ENCODE measurements around the gene P2RX5.
"Not testable (repeated sequence)": the region's sequence is repeated elsewhere in the genome, so short reads cannot be mapped to it uniquely, and the experiment has no call there.

P2RX5 gene

GRCh38 chr17:3712811-3713463 lies 17.0 kb upstream of the P2RX5 start:
- DNase-seq (ENCODE audit: low read depth in 3 of 3), result no peak

- peak in 2 of 3 experiments; percentile 37 to 61 for DNase-seq (ENCODE audit: low read depth in 3 of 3)
Observed at GRCh38 chr17:3710951-3711383, 15.0 kb upstream of the P2RX5 start.

- DNase-seq (ENCODE audit: low read depth in 3 of 3), result no peak
Observed at GRCh38 chr17:3708366-3708765, 12.4 kb upstream of the P2RX5 start.

DNA sequence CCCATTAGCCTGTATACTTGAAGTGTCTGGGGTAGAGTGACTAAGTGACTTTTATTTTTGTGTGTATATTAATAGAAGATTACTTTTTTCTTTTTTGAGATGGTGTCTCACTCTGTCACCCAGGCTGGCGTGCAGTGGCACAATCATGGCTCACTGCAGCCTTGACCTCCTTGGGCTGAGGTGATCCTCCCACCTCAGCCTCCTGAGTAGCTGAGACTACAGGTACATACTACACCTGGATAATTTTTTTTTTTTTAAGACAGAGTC lies 9.7 kb upstream of the P2RX5 start:
- not testable (repeated sequence) for DNase-seq (ENCODE audit: low read depth in 3 of 3)

DNA sequence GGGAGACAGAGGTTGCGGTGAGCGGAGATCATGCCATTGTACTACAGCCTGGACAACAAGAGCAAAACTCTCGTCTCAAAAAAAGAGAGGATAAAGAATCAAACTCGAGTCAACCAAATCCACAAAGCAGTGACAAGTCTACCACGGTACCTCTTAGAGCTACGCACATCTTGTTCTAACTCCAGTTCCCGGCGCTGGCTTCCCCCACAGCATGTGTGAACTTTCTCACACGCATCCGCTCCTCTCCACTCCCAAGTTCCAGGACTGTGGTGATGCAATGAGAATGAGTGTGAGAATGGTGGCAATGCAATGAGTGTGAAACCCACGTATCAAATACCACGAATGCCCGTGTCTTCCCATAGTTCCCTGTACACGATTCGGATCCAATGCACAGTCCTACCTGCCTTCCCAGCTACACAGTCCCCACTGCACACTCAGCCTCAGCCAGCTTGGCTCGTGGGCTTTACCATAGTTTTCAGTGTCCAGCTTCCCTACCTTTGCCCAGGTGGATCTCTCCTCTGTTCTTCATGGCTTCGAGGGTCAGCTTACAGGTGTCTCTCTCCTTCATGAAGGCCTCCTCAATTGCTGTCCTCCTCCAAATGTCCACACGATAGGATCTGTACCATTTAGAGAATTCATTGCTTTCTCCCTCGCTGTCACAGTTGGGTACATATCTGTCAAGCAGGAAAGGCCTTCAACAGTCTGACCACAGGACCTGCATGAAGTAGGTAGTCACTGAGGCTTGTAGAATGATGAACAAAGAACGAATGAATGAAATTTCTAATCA lies 9.2 kb upstream of the P2RX5 start:
- no peak for DNase-seq (ENCODE audit: low read depth in 3 of 3)

GRCh38 chr17:3702041-3702539 lies 6.1 kb upstream of the P2RX5 start:
- DNase-seq (ENCODE audit: low read depth in 3 of 3), result not testable (repeated sequence)

GRCh38 chr17:3699951-3700350 lies 4.0 kb upstream of the P2RX5 start:
- DNase-seq (ENCODE audit: low read depth in 3 of 3), result no peak

GRCh38 chr17:3698139-3698538 lies 2.2 kb upstream of the P2RX5 start:
- no peak for DNase-seq (ENCODE audit: low read depth in 3 of 3)

DNA sequence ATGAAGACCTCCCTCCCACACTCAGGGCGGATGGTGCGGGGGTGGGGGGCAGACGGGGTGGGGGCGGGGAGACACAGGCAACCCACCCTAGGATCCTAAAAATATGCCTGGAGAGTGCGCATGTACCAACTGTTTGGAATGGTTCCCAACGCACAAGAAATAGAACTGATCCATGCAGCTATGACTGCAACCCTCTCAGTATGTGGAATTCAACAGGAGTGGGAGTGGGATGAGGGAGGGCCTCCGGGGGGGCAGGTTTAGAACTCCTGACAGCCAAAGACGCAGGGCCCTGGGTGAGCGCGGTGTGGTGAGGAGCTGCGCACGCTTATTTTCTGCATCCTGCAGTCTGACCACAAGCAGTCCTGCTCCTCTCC lies 1.1 kb upstream of the P2RX5 start:
- DNase-seq (ENCODE audit: low read depth in 3 of 3), result no peak

- DNase-seq (ENCODE audit: low read depth in 3 of 3), result no peak
Observed at GRCh38 chr17:3695129-3695722, 729 bp downstream of the P2RX5 start.

DNA sequence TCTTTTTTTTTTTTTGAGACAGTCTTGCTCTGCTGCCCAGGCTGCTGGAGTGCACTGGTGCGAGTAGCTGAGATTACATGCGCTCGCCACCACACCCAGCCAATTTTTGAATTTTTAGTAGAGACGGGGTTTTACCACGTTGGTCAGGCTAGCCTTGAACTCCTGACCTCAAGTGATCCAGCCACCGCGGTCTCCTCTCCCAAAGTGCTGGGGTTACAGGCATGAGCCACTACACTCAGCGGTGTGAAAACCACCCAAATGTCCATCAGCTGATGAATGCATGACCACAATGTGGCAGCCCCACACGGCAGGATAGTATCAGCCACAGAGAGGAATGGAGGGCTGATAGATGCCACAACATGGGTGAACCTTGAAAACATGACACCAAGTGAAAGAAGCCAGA lies 2.1 kb downstream of the P2RX5 start:
- DNase-seq (ENCODE audit: low read depth in 3 of 3), result no peak

DNA sequence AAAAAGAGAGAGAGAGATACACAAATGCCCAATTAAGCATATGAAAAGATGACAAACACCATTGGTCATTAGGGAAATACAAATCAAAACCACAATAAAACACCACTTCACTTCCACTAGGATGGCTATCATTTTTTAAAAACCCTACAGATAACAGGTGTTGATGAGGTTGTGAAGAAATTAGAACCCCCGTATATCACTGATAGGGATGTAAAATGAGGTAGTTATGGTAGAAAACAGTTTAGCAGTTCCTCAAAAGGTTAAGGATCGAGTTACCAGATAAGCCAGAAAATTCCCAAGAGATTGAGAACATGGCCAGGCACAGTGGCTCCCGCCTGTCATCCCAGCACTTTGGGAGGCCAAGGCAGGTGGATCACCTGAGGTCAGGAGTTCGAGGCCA lies 2.8 kb downstream of the P2RX5 start:
- no peak for DNase-seq (ENCODE audit: low read depth in 3 of 3)

- no peak for DNase-seq (ENCODE audit: low read depth in 3 of 3)
Observed at GRCh38 chr17:3692346-3692745, 3.6 kb downstream of the P2RX5 start.

DNA sequence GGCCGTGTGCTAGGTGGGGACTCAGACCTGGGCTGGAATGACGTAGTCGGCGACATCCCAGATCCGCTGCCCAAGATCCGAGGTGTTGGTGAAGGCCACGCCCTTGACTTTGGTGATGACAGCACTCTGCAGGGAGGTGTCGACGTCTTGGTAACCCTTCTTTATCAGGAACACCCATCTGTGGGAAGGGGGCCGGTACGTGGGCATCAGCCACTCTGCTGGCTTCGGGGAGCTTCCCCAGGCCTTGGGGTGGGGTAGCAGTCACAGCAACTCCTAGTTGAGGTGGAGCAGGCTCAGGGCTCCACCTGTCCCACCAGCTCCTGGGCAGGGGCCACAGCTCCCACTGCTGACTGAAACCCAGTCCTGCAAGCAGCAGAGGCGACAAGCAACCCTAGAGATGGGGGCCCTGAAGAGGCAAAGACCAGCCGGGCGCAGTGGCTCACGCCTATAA lies 4.3 kb downstream of the P2RX5 start:
- no peak for DNase-seq (ENCODE audit: low read depth in 3 of 3)

DNA sequence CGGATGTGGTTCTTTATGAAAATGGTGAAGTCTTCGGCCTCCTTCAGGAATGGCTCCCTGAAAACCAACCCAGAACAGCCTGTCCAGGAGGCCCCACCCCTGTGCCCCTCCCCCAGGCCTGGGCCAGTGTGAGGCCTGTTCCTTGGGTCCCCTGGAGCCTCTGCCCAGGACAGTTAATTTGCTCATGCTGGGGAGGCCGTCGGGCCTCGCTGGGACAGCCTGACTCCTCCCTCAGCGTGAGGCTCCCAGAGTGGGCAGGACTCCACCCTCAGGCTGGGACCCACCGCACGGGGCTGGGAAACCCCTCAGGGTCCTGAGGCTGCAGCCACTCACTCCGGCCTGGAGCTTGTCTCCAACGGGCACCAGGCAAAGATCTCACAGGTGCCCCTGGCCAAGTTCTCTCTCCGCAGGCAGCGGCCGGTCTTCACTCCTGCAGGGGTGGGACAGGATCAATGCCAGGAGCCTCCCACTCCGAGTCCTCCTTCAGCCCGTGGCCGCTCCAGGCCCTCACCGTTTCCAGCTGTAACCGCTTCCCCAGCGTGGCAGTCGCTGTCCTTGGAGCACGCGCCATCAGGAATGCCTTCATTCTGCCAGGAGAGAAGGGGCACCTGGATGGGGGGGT lies 5.8 kb downstream of the P2RX5 start:
- no peak for DNase-seq (ENCODE audit: low read depth in 3 of 3)

DNA sequence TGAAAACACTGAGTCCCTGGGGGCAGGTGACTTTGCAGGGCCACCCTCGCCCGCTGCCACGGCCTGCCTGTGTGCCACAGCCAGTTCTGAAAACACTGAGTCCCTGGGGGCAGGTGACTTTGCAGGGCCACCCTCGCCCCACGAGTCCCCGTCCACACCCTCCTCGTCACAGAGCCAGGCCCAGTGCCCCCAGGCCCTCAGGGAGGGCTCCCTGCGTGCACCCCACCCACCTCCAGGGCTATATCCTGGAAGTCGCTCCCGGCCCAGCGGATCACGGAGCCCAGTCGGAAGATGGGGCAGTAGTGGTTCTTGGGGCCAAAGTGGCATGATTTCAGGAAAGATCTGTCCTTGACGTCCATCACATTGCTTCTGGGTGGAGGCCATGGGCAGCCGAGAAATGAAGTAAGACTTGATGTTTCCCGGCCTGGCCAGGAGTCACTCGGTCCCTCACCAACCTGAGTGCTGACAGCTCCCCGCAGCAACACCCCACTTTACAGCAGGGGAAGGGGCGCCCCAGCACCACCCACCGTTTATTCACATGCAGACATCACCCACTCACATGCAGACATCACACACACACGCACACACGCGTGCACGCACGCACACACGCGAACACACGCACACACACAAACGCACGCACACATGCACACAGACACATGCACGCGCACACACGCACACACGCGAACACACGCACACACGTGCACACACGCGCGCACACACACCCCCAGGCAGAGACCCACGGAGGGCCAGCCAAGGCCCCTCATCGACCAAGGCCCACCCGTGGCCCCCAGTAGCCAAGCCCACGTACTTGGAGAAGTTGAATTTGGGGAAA lies 6.5 kb downstream of the P2RX5 start:
- DNase-seq (ENCODE audit: low read depth in 3 of 3), result no peak

GRCh38 chr17:3688852-3689261 lies 7.1 kb downstream of the P2RX5 start:
- no peak for DNase-seq (ENCODE audit: low read depth in 3 of 3)

- no peak for DNase-seq (ENCODE audit: low read depth in 3 of 3)
Observed at GRCh38 chr17:3688027-3688553, 7.9 kb downstream of the P2RX5 start.

DNA sequence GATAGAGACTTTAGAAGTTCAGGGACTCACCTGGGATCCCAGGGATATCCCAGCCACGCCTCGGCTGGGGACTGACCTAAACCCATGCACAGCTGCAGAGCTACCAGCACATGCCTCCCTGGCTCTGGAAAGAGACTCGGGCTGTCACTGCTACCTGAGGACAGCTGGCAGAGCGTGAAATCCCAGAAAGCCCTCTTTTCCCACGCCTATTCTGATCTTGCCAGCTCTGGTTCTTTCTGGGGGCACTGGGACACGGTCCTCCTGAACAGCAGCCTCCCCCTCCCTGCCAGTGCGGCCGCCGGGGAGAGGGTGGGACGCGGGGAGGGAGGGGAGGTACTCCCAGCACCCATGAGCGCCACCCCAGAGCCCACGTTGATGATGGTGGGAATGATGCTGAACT lies 10.8 kb downstream of the P2RX5 start:
- no peak for DNase-seq (ENCODE audit: low read depth in 3 of 3)

DNA sequence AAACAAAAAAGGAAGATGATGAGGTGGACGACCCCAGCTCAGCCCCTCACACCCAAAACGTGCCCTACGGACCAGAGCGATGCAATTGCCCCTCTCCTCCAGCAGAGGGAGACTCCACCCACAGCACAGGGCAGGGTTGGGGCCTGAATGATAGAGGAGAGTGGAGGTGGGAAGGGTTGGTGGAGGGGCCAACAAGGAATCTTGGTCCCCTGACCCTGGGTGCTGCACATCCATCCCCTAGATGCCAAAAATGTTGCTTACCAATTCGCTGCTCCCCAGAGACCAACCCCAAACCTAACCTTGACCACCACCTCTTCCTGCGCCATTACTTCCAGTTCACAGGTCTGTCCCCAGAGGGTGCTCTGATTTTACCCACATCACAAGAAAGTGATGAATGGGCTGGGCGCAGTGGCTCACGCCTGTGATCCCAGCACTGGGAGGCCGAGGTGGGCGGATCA lies 12.9 kb downstream of the P2RX5 start:
- DNase-seq (ENCODE audit: low read depth in 3 of 3), result peak; percentile 33 to 35 (median 33)

GRCh38 chr17:3682033-3682432 lies 13.9 kb downstream of the P2RX5 start:
- no peak for DNase-seq (ENCODE audit: low read depth in 3 of 3)
